Suprapubic skin (tissue), 4 donors: Measurements from ENCODE around the gene PACRG.

ENCODE experiments used
- CTCF ChIP-seq, 2 donors: fragments of 200-600 bp in 1 of 2; fragments of 450-650 bp in 1 of 2; sonication (generic) in 1 of 2; IDR thresholded peaks; one replicate each; pipeline ENCODE4 v1.5.1; 2016 to 2019; ENCODE audit warnings: antibody characterized with exemption in 2 of 2, mild to moderate bottlenecking in 1 of 2, moderate library complexity in 1 of 2
- EP300 ChIP-seq: sonication (generic); formaldehyde crosslinking; IDR thresholded peaks from one replicate; pipeline ENCODE4 v1.6.1; 2017; ENCODE audit warnings: antibody characterized with exemption
- POLR2A ChIP-seq, 2 donors: fragments of 450-650 bp; IDR thresholded peaks; one replicate each; pipeline ENCODE4 v1.6.1; 2017; ENCODE audit warnings: antibody characterized with exemption in 2 of 2, mild to moderate bottlenecking in 2 of 2, moderate library complexity in 2 of 2
- POLR2AphosphoS5 ChIP-seq, 3 donors: sonication (generic); formaldehyde crosslinking; IDR thresholded peaks; one replicate each; pipeline ENCODE4 v1.6.1; 2017; ENCODE audit warnings: antibody characterized with exemption in 3 of 3

- TF ChIP-seq CTCF (IDR thresholded peaks at IDR 0.05), result no peak
- no peak for TF ChIP-seq POLR2A (IDR thresholded peaks at IDR 0.05)
- TF ChIP-seq POLR2AphosphoS5 (IDR thresholded peaks at IDR 0.05), result no peak
- TF ChIP-seq EP300, result no peak
Observed at GRCh38 chr6:163287626-163288025, 559.9 kb downstream of the PACRG start.
